ENCODE data around the gene ALPP.
A peak's percentile ranks its signal among the peaks of the same experiment; 100 is the strongest.
"Not testable (repeated sequence)": the region's sequence is repeated elsewhere in the genome, so short reads cannot be mapped to it uniquely, and the experiment has no call there.

The ALPP gene

GRCh38 chr2:232361646-232362045, 16.9 kb upstream of the ALPP start:
- H3F3A ChIP-seq (ENCODE audit: insufficient read depth), result no peaks in the 10 kb centered on the region
- no peaks in the 10 kb centered on the region for H3K36me3 ChIP-seq (ENCODE audit: low read length)
- TF ChIP-seq EZH2phosphoT487 (conservative IDR thresholded peaks at IDR 0.05; ENCODE audit: low read length) (no peak), CTCF (IDR thresholded peaks at IDR 0.05; ENCODE audit: insufficient read depth, low read length, poor library complexity, severe bottlenecking) (no peak)
- H3K27me3 ChIP-seq (ENCODE audit: low read length), result no peaks in the 10 kb centered on the region
- H3K9me3 ChIP-seq (ENCODE audit: insufficient read depth, low read length), result no peaks in the 10 kb centered on the region
- no peak overlapping the region for H3K9ac ChIP-seq (ENCODE audit: low read length)
- H2AFZ ChIP-seq (ENCODE audit: low read depth, low read length, severe bottlenecking), result no peak overlapping the region
- H3K4me2 ChIP-seq (ENCODE audit: low read depth, low read length, poor library complexity, severe bottlenecking), result no peak overlapping the region
- H3K9me2 ChIP-seq (replicated peaks; ENCODE audit: insufficient read depth, low read length), result no peaks in the 10 kb centered on the region
- no peak overlapping the region for H3K4me3 ChIP-seq (ENCODE audit: insufficient read depth, low read length, poor library complexity, severe bottlenecking)
- H4K20me1 ChIP-seq (ENCODE audit: low read depth, low read length), result no peaks in the 10 kb centered on the region
- H3K27ac ChIP-seq (ENCODE audit: low read depth, low read length), result no peak overlapping the region
- no peaks in the 10 kb centered on the region for H3K79me2 ChIP-seq (ENCODE audit: insufficient read depth, low read length)

- no peak overlapping the region for H3K4me3 ChIP-seq (ENCODE audit: insufficient read depth, low read length, poor library complexity, severe bottlenecking)
- H3K36me3 ChIP-seq (ENCODE audit: low read length), result no peaks in the 10 kb centered on the region
- no peak overlapping the region for H2AFZ ChIP-seq (ENCODE audit: low read depth, low read length, severe bottlenecking)
- H3K9me3 ChIP-seq (ENCODE audit: insufficient read depth, low read length), result no peaks in the 10 kb centered on the region
- no peaks in the 10 kb centered on the region for H4K20me1 ChIP-seq (ENCODE audit: low read depth, low read length)
- H3K79me2 ChIP-seq (ENCODE audit: insufficient read depth, low read length), result no peaks in the 10 kb centered on the region
- H3K9me2 ChIP-seq (replicated peaks; ENCODE audit: insufficient read depth, low read length), result no peaks in the 10 kb centered on the region
- H3F3A ChIP-seq (ENCODE audit: insufficient read depth), result no peaks in the 10 kb centered on the region
- H3K27ac ChIP-seq (ENCODE audit: low read depth, low read length), result no peak overlapping the region
- no peaks in the 10 kb centered on the region for H3K27me3 ChIP-seq (ENCODE audit: low read length)
- H3K4me2 ChIP-seq (ENCODE audit: low read depth, low read length, poor library complexity, severe bottlenecking), result no peak overlapping the region
- no peak overlapping the region for H3K9ac ChIP-seq (ENCODE audit: low read length)
- TF ChIP-seq CTCF (IDR thresholded peaks at IDR 0.05; ENCODE audit: insufficient read depth, low read length, poor library complexity, severe bottlenecking), result no peak
- TF ChIP-seq EZH2phosphoT487 (conservative IDR thresholded peaks at IDR 0.05; ENCODE audit: low read length), result no peak
Measured at GRCh38 chr2:232362174-232362900, 16.2 kb upstream of the ALPP start.

DNA sequence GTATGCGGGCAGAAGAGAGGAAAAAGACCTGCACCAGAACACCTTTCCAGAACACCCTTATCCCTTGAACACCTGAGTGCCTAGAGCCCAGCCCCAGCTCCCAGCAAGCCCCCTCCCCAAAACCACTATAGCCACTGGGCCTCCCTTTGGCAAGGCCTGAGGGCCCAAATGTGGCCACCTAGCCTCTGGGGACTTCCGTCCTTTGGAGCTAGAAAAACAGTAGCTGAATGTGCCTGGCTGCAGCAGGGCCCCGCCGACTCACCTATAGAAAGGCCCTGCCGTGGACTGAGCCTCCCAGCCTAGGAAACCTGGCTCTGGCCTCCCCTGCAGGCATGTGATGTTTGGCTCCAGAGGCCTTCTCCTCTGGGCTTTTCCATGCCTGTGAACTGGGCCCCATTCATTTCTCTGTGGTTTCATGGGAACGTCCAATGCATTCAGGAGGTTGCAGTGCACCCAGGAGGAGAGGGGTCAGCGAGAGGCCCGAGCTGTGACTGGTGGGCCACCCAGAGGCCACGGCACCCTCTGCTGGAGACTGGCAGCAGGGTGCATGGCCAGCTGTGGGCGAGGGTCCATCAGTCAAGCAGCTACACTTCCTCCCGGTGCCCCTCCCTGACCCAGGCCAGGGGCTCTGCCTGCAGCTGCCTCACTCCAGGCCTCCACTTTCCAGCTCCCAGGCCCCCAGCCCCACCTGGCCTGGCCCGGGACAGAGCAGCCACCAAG, 15.3 kb upstream of the ALPP start:
- H3K9ac ChIP-seq (ENCODE audit: low read length); H3K27me3 ChIP-seq (ENCODE audit: low read length); H3K36me3 ChIP-seq (ENCODE audit: low read length); H3K27ac ChIP-seq (ENCODE audit: low read depth, low read length); H3K79me2 ChIP-seq (ENCODE audit: insufficient read depth, low read length); H2AFZ ChIP-seq (ENCODE audit: low read depth, low read length, severe bottlenecking); H3K4me3 ChIP-seq (ENCODE audit: insufficient read depth, low read length, poor library complexity, severe bottlenecking); H3K9me2 ChIP-seq (replicated peaks; ENCODE audit: insufficient read depth, low read length); H4K20me1 ChIP-seq (ENCODE audit: low read depth, low read length); H3F3A ChIP-seq (ENCODE audit: insufficient read depth); H3K9me3 ChIP-seq (ENCODE audit: insufficient read depth, low read length): not testable (repeated sequence)
- H3K4me2 ChIP-seq (ENCODE audit: low read depth, low read length, poor library complexity, severe bottlenecking), result peak overlapping the region; percentile 31

All from SU-DHL-6 (cell line).